Epidermal melanocyte (primary cell): Measurements from ENCODE around the gene SNAPC5.
"Not testable (repeated sequence)": the region's sequence is repeated elsewhere in the genome, so short reads cannot be mapped to it uniquely, and the experiment has no call there.

ENCODE experiments used
- DNase-seq: peaks from one replicate; pipeline ENCODE4 v3.0.0; 2011; ENCODE audit warnings: low spot score; ENCODE audit not compliant: insufficient read length

SNAPC5 gene

GRCh38 chr15:66491846-66492245, 5.7 kb downstream of the SNAPC5 start:
- no peak for DNase-seq

GRCh38 chr15:66489179-66489791, 8.3 kb downstream of the SNAPC5 start:
- no peak for DNase-seq

- no peak for DNase-seq
Observed at GRCh38 chr15:66488525-66488924, 9.0 kb downstream of the SNAPC5 start.

GRCh38 chr15:66486887-66487286, 10.7 kb downstream of the SNAPC5 start:
- DNase-seq, result no peak

DNA sequence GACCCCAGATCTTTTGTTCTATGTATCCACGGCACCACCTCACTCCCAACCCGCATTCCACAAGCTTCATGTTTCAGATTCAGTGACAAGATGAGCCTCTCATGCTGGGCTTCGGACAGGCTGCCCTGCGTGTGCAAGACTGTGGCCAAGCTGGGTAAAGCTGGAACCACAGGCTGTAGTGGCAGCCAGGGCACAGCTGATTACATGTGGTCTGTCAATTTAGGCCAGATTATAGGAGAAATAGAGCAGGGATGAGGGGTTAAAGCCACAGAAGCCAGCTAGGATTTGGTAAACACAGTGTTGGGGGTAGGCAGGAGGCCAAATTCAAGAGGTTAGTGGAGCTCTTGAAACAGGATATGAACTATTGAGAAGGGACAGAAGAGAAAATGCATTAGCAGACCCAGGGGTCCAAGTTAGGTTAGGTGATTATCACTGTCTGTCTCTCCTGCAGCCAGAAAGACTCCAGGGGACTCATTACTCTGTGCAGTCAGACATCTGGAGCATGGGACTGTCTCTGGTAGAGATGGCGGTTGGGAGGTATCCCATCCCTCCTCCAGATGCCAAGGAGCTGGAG, 12.9 kb downstream of the SNAPC5 start:
- no peak for DNase-seq

GRCh38 chr15:66483131-66483566, 14.4 kb downstream of the SNAPC5 start:
- DNase-seq, result no peak

GRCh38 chr15:66482539-66482938, 15.0 kb downstream of the SNAPC5 start:
- DNase-seq, result no peak

- DNase-seq, result no peak
Observed at GRCh38 chr15:66481107-66481856, 16.3 kb downstream of the SNAPC5 start.

- DNase-seq, result no peak
Observed at GRCh38 chr15:66480267-66480666, 17.3 kb downstream of the SNAPC5 start.

GRCh38 chr15:66477011-66477410, 20.6 kb downstream of the SNAPC5 start:
- DNase-seq, result no peak

GRCh38 chr15:66476535-66476934, 21.0 kb downstream of the SNAPC5 start:
- no peak for DNase-seq

DNA sequence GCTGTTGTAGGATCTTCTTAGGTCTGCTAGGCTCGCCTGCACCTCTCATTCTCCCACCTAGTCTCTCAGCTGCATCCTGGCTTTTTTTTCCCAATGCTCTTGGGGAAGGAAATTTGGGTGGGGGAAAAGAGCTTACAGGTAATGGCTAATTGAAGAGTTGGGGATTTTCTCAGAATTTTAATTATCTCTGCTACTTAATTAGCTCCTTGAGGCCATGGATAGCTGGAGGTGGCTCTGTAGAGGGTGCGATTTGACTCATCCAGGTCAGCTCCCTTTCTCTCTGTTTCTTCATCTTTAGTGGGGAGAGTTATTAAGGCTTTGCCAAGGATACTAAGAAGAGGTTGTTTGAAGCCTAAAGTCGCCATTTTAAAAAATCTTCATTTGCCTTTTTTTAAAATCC, 22.6 kb downstream of the SNAPC5 start:
- DNase-seq, result no peak

DNA sequence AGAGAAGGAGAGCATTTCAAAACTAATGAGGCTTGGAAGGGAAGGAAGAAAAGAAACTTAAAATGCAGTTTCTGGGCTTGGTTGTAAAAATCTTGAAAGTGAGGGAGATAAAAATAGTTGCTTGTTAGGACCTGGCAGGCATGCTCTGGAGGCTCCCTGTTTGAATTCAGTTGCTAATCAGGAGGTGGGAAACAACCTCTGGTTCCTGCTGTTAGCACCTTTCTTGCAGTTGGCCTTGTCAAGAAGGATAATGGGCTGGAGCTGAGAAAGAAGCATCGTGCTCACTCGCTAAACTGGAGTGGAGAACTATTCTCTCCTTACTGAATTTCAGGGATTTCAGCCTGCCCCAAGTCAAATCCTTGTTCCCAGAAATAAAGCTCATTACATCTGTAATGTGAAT, 23.4 kb downstream of the SNAPC5 start:
- DNase-seq, result no peak

DNA sequence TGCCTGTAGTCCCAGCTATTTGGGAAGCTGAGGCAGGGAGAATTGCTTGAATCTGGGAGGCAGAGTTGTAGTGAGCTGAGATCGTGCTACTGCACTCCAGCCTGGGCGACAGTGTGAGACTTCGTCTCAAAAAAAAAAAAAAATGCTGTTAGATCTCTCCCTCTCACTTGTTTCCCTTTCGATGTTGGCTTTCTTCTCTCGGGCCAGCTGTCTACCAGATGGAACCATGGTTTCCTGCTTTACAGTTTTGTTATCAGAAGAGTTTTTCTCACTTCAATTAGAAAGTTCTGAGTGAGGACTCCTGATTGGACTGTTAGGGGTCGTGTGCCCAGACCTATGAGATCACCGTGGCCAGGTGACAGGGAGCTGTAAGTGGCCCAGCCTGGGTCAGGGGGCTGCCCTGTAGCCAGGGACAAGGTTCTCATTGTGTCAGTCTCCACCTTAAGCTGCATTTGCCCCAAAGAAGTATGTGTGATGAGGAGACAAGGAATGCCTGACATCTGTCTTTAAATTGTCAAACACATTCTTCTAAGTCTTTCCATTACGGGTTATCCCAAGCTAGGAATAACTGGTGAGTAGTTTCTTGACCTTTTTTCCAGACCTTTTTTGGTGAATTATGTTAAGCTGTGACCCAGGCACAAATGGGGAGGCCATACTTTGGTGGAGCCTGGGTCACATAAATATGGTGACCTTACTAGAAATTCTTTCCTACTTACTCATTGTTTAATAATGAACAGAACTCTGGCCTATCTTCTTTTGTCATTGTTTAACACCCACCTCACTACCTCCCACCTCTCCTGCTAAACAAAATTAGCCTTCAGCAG, 25.2 kb downstream of the SNAPC5 start:
- no peak for DNase-seq

- not testable (repeated sequence) for DNase-seq
Observed at GRCh38 chr15:66470825-66471224, 26.7 kb downstream of the SNAPC5 start.

- not testable (repeated sequence) for DNase-seq
Observed at GRCh38 chr15:66467162-66468040, 30.2 kb downstream of the SNAPC5 start.

DNA sequence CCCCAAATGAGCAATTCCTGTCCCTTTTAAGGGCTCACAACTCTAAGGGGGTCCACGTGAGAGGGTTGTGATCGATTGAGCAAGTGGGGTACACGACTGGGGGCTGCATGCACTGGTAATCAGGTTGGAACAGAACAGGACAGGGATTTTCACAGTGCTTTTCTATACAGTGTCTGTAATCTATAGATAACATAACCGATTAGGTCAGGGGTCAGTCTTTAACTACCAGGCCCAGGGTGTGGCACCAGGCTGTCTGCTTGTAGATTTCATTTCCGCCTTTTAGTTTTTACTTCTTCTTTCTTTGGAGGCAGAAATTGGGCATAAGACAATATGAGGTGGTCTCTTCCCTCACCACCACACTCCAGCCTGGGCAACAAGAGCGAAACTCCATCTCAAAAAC, 32.3 kb downstream of the SNAPC5 start:
- not testable (repeated sequence) for DNase-seq

- DNase-seq, result no peak
Observed at GRCh38 chr15:66462627-66463026, 34.9 kb downstream of the SNAPC5 start.

DNA sequence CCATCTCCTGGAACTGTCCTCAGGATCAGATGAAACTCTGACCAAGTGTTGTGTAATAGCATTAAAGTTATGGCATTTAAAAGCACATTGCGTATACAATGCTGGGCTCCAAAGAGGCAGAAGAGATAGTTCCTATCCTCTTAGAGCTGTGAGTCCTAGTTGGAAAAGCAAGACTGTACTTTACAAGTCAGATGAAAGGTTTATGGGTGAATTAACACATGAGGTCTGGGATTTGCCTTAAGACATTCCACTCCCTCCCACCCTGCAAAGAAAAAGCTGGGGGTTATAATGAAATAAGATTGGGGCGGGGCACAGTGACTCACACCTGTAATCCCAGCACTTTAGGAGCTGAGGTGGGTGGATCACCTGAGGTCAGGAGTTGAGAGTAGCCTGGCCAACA, 35.6 kb downstream of the SNAPC5 start:
- DNase-seq, result no peak

DNA sequence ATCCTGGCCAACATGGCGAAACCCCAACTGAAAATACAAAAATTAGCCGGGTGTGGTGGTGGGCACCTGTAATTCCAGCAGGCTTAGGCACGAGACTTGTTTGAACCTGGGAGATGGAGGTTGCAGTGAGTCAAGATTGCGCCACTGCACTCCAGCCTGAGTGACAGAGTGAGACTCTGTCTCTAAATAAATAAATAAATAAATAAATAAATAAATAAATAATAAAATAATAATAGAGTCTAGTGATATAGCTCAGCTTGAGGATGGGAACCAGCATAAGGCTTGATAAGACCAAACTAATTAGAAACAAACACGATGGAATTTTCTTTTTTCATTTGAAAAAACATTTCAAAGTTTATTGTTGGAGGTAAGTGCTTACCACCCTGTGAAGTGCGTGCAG, 36.3 kb downstream of the SNAPC5 start:
- DNase-seq, result not testable (repeated sequence)
